Kidney (tissue), 14 donors: ENCODE results near the gene TPRX1. TPM values are rescaled to one million over a fixed set of nuclear protein-coding genes. Genes with fewer than 3 reads are reported as not detected.

Experiments
- DNase-seq, 5 donors: peaks; one replicate each; pipeline ENCODE4 v3.0.0-alpha.2; 2013 to 2020
- FAIRE-seq: peaks from 2 replicates; lab custom pipeline; 2012; peaks lifted over from hg19 to GRCh38; lab: Jason Lieb, UNC
- H3K27ac ChIP-seq, 2 donors: one replicate each; pipeline ENCODE4 v1.7.0; 2013; ENCODE audit warnings: low read depth in 2 of 2, low read length in 2 of 2, inconsistent platforms in 1 of 2
- H3K27me3 ChIP-seq: one replicate; pipeline ENCODE4 v1.7.1; 2013; ENCODE audit warnings: low read length, inconsistent platforms; ENCODE audit not compliant: control insufficient read depth, insufficient read depth
- H3K36me3 ChIP-seq, 3 donors: one replicate each; pipeline versions ENCODE4 v1.7.0 to v1.7.1; 2013; ENCODE audit warnings: low read length in 3 of 3, control low read depth in 1 of 3, inconsistent platforms in 1 of 3; ENCODE audit not compliant: insufficient read depth in 3 of 3, control insufficient read depth in 2 of 3
- H3K4me1 ChIP-seq, 3 donors: one replicate each; pipeline versions ENCODE4 v1.7.0 to v1.7.1; 2013; ENCODE audit warnings: low read length in 3 of 3, inconsistent platforms in 1 of 3, low read depth in 1 of 3; ENCODE audit not compliant: control insufficient read depth in 2 of 3, insufficient read depth in 2 of 3
- H3K4me3 ChIP-seq, 3 donors: one replicate each; pipeline versions ENCODE4 v1.7.0 to v1.8.1; 2013; ENCODE audit warnings: low read length in 3 of 3, control low read depth in 1 of 3, inconsistent platforms in 1 of 3
- H3K9ac ChIP-seq, 3 donors: one replicate each; pipeline versions ENCODE4 v1.7.0 to v1.7.1; 2013; ENCODE audit warnings: low read length in 3 of 3, control low read depth in 1 of 3, inconsistent platforms in 1 of 3
- H3K9me3 ChIP-seq, 3 donors: one replicate each; pipeline versions ENCODE4 v1.7.0 to v1.7.1; 2013; ENCODE audit warnings: low read length in 3 of 3, control low read depth in 1 of 3, inconsistent platforms in 1 of 3; ENCODE audit not compliant: control insufficient read depth in 2 of 3, insufficient read depth in 1 of 3
- intact Hi-C: fragments of 100-400 bp; cut with DNase I; formaldehyde crosslinking; loops from one replicate; pipeline ENCODE4 v1.11.1; 2022
- polyA plus RNA-seq: library from polyadenylated mRNA; stranded (reverse); fragments of 350-450 nt; fragmentation: Illumina TruSeq; extraction: RNeasy Lipid Tissue Mini Kit (QIAGEN cat#74804); gene quantifications from one replicate; pipeline ENCODE4 v1.2.3, GENCODE V29; 2014; ENCODE audit warnings: low read depth, low replicate concordance; ENCODE audit not compliant: insufficient read depth
- total RNA-seq: library from RNA; stranded (reverse); fragmentation: NEBNext Ultra II Directional; extraction: Animal tissue kit (Norgen Biotek cat#: 25700); gene quantifications from one replicate; pipeline ENCODE4 v1.2.1, GENCODE V29; 2021
- TF ChIP-seq, protein P1 (sequence below): IDR thresholded peaks from 3 replicates; pipeline ENCODE4 v1.5.1; 2012; ENCODE audit warnings: mild to moderate bottlenecking, moderate library complexity, borderline replicate concordance; ENCODE audit not compliant: insufficient read depth; ENCODE audit errors: extremely low read depth
- donor health status: control.
- donor health status: control.
- donor health status: control.
- donor health status: control.
- donor health status: control.
- donor health status: DM: yes; HTN: yes; CAD: no.
- donor health status: Normal renal cell carcinoma (clear cell type).

Gene TPRX1
- total and polyA plus RNA-seq, 2 donors from 2014 or later, result not detected

DNA sequence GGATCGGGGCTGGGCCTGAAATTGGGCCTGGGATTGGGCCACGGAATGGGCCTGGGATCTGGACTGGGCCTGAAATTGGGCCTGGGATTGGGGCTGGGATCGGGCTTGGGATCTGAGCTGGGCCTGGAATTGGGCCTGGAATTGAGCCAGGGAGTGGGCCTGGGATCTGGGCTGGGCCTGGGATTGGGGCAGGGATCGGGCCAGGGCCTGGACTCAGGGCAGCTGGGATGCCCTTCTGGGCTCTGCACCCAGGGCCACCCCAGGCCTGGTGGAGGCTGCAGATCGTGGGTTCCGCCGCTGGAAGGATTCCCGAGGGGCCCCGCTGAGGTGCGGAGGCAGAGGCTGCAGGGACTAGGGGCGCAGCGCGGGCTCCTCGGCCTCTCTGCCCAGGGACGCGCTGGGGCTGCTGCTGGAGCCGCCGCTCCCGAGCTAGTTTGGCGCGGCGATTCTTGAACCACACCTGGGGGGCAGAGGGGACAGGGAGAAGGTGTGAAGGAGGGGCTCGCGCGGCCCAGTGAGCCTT is 1.8 kb downstream of the TPRX1 start:
- Histone ChIP-seq H3K27me3 (no peaks in the 10 kb centered on the region), H3K9me3 (no peaks in the 10 kb centered on the region), H3K4me3 (no peak overlapping the region), H3K36me3 (no peaks in the 10 kb centered on the region), H3K4me1 (no peaks in the 10 kb centered on the region), H3K9ac (no peak overlapping the region), H3K27ac (no peak overlapping the region)
- intact Hi-C loops, result no loop called here
- TF ChIP-seq, protein P1, sequence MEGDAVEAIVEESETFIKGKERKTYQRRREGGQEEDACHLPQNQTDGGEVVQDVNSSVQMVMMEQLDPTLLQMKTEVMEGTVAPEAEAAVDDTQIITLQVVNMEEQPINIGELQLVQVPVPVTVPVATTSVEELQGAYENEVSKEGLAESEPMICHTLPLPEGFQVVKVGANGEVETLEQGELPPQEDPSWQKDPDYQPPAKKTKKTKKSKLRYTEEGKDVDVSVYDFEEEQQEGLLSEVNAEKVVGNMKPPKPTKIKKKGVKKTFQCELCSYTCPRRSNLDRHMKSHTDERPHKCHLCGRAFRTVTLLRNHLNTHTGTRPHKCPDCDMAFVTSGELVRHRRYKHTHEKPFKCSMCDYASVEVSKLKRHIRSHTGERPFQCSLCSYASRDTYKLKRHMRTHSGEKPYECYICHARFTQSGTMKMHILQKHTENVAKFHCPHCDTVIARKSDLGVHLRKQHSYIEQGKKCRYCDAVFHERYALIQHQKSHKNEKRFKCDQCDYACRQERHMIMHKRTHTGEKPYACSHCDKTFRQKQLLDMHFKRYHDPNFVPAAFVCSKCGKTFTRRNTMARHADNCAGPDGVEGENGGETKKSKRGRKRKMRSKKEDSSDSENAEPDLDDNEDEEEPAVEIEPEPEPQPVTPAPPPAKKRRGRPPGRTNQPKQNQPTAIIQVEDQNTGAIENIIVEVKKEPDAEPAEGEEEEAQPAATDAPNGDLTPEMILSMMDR, result no peak
- no peak for FAIRE-seq
- no peak for DNase-seq

DNA sequence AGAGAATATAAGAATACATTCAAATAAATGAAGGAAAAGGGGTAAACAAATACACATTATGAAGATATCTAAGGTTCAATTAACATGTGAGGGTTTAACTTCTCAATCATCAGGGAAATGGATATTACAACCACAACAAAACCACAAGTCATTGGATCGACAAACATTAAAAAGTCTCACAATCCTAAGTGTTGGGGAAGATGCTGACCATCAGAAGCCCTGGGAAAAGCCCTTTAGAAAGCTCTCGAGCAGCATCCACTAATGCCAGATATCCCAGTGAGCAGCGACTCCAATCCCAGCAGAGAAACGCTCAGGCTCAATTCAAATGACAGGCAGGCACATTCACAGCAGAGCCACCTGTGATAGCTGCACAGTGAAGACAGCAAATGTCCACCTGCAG is 3.1 kb downstream of the TPRX1 start:
- Histone ChIP-seq H3K27ac (no peak overlapping the region), H3K9me3 (no peaks in the 10 kb centered on the region), H3K27me3 (no peaks in the 10 kb centered on the region), H3K36me3 (no peaks in the 10 kb centered on the region), H3K4me3 (no peak overlapping the region), H3K4me1 (no peaks in the 10 kb centered on the region), H3K9ac (no peak overlapping the region)
- no peak for FAIRE-seq
- intact Hi-C loops, result no loop called here
- no peak for DNase-seq
- TF ChIP-seq, protein P1, result no peak

DNA sequence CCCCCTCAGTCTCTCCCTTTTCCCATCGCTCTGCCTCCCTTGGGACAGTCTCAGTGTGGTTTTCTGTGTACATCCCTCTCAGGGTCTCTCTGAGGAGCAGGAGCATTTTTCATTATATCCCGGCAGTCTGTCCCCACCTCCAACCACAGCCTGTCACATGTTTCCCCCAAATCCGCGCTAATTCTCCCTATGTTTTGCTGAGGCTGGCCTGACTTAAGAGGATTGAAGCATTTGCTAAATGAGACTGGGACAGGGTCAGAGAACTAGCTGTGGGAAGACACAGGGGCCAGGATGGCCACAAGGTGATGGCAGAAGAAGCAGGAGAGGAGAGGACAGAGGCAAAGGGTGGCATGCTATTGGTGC is 5.5 kb downstream of the TPRX1 start:
- Histone ChIP-seq H3K4me3 (no peak overlapping the region), H3K36me3 (no peaks in the 10 kb centered on the region), H3K27me3 (no peaks in the 10 kb centered on the region), H3K27ac (no peak overlapping the region), H3K4me1 (no peaks in the 10 kb centered on the region), H3K9ac (no peak overlapping the region), H3K9me3 (no peaks in the 10 kb centered on the region)
- no peak for FAIRE-seq
- DNase-seq, result no peak
- TF ChIP-seq, protein P1, result no peak
- intact Hi-C loops, result no loop called here
